GM19372 (cell line): ENCODE results near the gene CD7.

Experiments
- ATAC-seq: cut with Tn5 transposase; IDR thresholded peaks from one replicate; pipeline ENCODE4 v1.9.1; 2021; ENCODE audit warnings: mild to moderate bottlenecking, low read depth, moderate library complexity; ENCODE audit not compliant: unreplicated experiment

Gene CD7

DNA sequence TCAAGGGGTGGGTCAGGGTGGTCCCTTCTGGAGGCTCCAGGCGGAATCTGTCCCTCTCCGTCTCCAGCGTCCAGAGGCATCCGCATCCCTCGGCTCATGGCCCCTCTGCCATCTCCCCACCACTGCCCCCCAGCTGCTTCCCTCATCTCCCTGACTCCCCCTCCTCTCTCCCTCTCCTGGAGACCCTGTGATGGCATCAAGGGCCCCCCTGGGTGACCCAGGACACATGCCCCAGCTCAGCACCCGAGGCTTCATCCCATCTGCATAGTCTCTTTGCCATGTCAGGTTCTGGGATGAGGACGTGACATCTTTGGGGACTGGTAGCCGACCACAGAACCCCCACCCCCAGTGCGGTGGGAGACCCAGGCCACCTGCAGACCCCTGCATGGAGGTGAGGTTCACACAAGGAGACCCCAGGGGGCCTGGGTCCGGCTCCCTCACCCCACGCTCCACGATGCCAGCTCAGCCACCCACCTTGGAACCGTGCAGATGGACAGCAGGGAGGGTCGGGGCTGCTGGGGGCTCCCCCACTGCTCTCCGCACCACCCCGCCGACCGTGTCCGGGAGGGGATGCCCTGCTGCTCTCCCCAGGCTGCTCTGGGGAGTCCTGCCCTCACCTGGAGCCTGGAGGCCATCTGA lies 12.4 kb upstream of the CD7 start:
- ATAC-seq = no peak

DNA sequence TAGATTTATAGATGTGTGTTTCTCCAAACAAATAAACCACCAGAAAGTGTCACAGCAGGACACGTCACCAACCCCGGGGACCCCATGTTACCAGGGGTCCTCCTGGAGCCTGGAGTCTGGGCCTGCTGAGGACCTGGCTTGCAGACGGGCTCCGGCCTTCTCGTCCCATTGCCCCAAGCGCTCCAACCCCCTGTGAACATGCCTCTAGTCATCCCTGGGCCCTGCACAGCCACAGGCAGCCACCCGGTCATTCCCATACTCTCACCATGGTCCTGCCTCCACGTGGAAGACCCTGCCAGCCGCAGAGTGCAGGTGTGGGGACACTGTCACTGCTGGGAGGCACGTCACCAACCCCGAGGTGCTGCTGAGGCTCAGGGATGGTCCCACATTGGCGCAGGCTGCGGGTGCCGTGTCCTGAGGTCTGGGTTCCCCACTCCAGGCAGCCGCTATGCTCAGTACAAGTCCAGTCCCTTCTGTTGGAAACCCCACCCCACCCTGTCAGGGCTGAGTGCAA lies 11.6 kb upstream of the CD7 start:
- ATAC-seq = no peak

DNA sequence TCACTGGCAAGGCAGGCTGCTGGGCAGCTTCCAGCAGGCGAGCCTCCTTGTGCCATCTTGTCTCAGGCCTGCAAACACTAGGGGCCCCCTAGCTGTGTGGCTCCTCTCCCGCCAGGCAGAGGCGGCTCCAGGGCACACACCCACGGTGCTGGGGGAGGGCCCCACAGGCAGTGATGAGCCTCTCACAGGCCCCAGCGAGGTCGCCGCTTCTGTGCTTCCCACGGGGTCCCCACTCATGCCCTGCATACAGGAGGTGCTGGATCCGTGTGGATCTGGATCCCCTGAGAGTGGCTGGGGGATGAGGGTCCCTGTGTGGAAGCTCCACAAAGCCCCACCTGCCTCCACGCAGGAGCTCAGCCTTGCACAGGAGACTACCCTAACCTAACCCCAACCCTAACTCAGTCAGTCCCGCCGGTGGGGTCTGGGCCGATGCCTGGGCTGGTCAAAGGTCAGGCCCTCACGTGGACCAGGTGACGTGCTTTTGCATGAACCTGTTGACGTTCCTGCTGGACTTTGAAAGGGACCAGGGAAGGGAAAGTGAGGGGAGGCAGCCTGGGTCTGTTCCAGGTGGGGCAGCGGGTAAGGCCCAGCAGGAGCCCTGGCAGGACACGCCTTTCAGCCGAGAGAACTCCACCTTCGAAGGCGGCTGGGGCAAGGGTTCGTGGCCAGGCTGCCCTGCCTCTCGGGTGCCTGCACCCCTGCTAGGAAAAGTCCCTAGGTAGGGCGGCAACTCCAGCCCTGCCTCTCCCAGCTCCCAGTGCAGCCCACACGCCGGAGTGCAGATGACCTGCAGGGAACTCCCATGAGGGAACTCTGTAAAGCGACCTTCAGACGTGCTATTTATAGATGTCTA lies 11.0 kb upstream of the CD7 start:
- ATAC-seq = no peak

DNA sequence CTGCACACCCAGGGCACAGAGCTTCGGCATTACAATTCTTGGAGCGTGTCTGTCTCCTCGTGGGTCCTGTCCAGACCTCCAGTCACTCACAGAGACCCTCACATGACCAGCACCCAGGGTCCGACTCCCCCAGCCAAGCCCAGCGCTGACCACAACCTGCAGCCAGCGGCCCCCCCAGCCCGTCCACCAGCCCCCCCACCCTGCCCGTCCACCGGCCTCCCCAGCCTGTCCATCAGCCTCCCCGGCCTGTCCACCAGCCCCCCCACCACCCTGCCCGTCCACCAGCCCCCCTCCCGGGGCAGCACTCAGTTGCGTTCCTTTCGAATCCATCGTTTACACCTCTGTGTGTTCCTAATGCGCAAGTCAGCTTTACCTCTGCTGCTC lies 10.3 kb upstream of the CD7 start:
- no peak for ATAC-seq

DNA sequence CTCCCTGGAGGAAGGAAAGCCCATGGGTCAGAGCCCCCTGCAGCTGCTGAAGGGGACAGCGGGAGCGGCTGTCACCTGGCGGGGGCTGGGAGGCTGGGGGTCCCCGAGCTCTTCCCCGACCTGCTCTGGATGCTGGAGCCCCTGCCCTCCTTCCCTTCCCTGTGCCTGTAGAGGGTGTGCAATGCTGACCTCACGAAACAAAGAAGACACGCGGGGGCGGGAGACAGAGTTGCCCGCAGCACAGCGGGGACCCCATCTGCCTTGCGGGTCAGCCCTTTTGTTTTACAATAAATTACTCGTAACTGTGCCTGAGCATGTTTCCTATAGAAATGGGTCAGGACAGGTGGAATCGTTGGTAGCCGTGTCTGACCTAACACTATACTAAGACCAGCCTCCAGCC lies 9.9 kb upstream of the CD7 start:
- ATAC-seq = no peak

DNA sequence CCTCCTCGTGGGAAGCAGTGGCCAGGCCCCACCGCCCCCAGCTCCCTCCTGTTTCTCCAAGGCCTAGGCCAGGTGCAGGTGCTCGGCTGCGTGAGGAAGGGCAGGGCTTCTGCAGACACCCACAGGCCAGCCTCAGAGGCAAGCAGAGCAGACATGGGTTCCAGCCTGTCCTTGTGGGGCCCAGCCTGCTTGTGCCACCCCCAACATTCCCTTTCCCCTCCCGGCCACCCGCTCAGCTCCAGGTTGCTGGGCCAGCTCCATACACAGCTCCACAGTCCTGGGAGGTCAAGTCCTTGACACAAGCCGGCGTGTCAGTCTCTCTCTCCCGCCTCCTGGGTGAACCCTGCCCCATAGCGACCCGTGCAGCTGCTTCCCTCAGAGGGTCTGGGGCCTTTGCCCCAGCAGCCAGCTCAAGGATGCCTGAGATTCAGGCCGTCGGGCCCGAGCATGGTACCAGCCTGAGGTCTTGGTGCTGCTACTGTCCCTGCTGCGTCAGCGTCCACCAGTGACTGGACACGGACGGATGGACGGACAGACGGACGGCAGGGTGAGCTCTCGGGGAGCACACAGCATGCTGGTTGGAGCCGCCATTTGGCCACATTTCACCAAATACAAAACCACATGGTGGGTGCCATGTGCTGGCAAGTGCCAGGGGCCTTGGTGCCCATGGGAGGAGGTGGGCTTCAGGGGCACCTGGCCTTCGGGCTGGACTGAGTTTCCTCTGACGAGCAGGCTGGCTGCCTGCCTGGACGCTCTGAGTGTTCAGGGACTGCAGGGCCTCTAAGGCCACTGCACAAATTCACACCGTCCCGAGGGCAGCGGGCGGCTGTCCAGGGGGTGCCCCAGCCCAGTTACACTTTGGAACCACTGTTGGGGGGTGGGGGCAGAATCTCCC lies 8.1 kb upstream of the CD7 start:
- no peak for ATAC-seq

DNA sequence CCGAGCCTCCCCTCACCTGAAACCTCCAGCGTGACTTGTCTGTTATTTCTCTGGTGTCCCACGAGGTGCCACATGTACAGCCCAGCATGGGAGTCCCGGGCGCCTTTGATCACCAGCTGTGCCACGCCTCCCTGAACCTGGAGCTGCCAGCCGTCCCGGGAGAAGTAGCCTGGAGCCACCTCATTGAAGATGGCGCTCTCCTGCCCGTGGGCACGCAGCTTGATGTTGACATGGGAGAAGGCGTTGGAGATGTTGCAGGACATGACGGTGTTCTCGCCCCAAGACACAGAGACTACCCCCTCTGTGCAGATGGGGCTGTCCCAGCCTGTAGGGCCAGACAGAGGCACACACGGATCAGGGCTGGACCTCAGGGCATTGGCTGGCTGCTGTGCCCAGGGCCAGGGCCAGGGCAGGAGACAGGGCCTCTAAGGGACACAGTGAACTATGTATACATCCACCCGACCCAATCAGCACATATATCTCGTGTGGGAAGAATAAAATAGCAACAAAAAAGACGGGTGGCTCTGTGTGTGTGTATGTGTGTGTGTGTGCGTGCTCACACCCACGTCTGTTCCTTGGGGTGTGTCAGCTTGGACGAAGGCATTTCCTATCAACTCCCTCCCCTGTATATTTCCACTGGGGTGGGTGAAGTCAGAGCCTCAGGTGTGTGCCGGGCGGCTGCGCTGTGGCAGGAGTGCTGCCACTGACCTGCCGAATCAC lies 7.3 kb upstream of the CD7 start:
- no peak for ATAC-seq

DNA sequence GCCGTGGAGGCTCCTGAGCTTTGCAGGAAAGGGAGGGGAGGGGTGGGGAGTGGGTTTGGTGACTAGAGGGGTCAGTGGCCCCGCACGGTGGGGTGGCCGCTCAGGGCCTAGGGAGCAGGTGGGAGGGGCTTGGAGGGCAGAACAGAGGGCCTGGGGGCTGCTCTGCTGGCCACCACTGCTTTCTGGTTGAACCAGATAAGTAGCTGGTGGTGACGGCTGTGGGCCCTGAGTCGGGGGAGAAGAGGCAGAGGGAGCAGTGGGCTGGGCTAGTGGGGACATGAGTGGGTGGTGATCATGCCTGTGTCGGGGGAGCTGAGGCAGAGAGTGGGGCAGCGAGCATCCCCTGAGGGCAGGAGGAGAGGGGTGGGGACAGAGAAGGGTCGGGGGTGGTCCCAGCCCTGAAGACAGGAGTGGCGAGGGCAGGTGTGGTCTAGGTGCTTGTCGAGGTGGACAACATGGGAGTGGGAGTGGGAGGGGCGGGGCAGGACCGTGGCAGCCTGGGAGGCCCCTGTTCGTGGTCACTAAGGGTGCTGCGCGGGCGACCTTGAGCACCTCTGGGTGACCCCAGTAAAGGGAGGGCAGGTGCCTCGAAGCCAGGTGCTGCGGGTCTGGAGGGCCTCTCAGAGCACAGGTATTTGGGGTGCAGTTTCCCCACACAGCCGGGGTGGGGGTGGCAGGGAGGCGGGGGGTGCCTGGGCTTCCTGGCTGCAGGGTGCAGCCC lies 6.3 kb upstream of the CD7 start:
- no peak for ATAC-seq

DNA sequence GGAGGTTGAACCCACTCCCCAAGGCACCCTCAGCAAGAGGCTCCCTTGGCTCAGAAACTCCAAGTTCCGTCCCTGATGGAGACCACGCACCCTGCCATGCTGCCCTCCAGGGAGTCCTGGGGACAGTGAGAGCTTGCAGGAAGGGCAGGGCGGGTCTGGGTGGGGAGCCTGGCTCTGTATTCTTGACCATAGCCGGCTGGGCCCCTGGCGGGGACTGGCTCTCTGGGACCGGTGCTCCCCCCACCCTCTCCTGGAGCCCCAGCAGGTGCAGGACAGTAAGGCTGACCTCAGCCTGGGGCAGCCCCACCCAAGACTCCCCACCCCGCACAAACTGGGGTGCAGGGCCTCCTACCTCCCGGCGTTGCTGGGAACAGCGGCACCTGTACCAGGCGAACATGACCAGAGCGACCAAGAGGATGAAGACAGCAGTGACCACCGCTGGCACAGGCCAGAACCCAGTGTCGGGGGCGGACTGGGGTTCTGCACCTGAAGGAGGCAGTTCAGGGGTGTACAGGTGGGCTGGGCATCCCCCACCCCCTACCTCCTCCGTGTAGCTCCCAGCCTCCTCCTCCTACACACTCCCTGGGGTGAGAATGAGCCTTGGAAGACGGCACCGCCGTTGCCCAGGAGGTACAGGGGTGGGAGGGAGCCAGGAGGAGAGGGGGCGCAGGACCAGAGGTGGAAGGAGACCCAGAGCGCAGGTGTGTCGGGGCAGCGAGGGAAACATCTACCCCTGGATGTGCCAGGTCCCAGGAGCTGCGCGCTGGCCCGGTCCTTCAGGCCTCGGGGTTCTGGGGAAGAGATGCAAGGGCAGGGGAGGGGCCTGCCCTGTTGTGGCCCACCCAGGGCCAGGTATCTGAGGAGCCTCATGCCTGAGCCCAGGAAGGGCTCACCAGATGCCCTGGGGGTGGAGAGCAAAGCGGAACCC lies 5.4 kb upstream of the CD7 start:
- no peak for ATAC-seq

DNA sequence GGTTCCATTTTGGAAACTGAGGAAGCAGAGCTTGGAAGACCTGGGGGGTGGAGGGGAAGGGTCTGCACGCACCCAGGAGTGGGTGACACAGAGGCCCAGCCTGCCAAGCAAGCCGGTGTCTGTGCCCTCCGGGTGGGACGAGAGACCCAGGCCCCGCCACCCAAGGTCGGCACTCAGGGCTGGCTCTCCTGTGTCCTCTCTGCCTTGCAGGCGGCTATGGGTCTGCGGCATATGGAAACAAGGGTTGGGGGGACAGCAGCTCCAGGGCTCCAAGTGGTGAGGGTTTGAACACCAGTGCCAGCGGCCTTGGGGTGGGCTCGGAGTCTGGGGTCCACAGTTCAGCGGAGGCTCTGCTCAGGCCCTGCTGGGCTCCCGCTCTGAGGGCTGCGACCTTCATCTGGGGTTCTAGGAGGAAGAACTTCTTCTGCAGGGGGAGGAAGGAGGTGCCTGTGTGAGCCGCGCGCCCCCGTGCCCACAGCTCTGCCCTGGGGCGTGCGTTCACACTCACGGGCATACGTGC lies 4.6 kb upstream of the CD7 start:
- no peak for ATAC-seq

DNA sequence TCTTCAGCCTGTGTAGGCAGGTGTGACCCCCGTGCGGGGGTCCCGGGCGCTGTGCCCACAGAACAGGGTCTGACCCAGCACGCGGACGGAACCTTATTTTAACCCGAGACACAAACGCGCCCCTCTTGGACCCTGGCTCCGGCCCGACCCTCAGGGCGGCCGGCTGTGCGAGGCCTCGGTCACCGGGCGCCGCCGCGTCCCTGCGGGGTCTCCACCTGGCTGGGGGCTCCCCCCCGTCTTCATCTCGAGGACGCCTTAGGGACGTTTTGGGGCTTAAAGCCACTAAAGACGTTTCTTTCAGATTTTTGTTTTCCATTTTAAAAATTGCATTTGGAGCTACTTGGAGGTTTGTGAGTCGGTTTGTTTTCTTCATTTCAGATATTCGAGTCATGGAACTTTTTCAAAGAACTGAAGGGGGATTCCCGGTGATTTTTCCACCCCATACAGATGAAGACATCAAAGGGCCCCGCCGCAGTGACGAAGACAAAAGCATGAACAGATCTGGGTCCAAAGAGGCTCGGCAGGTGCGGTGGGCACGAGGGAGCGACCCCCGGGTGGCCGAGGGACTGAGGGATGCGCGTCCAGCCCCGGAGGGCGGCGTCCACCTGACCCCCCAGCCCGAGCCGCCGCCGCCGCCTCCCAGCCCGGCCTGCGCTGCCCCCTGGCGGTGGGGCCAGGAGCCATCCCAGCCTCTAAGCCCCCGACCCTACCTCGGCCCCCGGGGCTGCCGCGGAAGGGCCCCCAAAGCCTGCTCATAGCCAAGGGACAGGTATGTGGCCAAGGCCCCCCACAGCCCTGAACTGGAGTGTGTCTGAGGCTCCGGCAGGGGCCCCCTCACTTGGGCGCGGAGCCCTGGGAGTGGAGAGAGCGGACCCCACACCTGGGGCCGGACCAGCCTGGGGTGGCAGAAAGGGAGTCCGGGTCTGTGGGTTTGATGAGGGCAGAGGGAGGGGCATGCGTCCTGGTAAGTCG lies 3.8 kb upstream of the CD7 start:
- no peak for ATAC-seq

DNA sequence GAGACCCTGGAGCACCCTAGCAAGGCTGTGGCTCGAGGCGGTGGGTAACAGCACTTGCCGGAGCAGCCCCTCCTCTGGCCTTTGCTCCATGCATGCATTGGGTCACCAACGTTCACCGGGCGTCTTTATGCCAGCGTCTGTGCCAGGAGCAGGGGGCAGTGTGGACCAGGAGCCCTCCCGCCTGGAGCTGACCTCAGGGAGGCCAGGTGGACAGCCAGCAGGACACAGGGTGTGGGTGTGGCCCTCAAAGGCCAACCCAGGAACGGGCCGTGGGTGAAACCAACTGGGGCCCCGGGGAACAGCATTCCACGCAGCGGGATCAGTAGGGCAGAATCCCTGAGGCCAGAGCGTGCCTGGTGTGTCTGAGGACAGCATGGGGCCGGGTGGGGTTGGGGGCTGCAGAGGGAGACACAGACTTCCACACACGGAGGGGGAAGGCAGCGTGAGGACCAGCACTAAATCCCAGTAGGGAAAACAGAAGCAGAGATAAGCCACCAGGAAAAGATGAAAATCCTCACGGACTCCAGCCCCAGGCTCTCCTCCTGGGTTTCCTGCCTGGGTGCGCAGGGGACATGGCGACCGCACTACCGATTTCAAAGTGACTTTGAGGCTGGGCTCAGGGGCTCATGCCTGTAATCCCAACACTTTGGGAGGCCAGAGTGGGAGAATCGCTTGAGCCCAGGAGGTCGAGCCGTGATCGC lies 2.9 kb upstream of the CD7 start:
- no peak for ATAC-seq

DNA sequence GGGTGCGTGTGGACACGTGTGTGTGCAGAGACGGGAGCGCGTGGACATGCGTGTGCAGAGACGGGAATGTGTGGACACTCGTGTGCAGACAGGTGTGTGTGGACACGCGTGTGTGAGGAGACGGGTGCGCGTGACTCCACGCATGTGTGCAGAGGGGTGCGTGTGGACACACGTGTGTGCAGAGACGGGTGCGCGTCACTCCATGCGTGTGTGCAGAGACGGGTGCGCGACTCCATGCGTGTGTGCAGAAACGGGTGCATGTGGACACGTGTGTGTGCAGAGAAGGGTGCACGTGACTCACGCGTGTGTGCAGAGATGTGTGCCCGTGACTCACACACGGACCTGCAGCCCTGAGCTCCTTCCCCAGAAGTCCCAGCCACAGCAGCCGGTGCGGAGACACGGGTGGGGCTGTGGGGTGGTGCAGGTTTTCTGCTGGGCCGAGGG lies 2.2 kb upstream of the CD7 start:
- no peak for ATAC-seq

DNA sequence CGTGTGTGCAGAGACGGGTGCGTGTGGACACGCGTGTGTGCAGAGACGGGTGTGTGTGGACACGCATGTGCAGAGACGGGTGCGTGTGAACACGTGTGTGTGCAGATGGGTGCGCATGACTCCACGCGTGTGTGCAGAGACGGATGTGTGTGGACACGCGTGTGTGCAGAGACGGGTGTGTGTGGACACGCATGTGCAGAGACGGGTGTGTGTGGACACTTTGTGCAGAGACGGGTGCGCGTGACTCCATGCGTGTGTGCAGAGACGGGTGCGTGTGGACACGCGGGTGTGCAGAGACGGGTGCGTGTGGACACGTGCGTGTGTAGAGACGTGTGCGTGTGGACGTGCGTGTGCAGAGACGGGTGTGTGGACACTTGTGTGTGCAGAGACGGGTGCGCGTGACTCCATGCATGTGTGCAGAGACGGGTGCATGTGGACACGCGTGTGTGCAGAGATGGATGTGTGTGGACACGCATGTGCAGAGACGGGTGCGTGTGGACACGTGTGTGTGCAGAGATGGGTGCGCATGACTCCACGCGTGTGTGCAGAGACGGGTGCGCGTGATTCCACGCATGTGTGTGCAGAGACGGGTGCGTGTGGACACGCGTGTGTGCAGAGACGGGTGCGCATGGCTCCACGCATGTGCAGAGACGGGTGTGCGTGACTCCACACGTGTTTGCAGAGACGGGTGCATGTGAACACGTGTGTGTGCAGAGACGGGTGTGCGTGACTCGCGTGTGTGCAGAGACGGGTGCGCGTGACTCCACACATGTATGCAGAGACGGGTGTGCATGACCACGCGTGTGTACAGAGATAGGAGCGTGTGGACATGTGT lies 1.6 kb upstream of the CD7 start:
- no peak for ATAC-seq

DNA sequence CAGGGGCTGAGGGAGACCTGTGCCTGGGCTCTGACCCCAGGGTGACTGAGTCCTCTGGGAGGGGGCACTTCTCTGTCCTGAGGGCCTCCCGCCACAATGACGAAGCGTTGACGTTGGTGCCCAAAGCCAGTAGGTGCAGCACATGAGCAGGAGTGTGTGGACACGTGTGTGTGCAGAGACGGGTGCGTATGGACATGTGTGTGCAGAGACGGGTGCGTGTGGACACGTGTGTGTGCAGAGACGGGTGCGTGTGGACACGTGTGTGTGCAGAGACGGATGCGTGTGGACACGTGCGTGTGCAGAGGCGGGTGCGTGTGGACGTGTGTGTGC lies 726 bp upstream of the CD7 start:
- no peak for ATAC-seq
